NCI-H69 (cell line): ENCODE results near the gene CD244.
"Not testable (repeated sequence)": the region's sequence is repeated elsewhere in the genome, so short reads cannot be mapped to it uniquely, and the experiment has no call there.

Experiments used
- DNase-seq: peaks from one replicate; lab custom pipeline; 2025; lab: John Stamatoyannopoulos, UW

Gene CD244

DNA sequence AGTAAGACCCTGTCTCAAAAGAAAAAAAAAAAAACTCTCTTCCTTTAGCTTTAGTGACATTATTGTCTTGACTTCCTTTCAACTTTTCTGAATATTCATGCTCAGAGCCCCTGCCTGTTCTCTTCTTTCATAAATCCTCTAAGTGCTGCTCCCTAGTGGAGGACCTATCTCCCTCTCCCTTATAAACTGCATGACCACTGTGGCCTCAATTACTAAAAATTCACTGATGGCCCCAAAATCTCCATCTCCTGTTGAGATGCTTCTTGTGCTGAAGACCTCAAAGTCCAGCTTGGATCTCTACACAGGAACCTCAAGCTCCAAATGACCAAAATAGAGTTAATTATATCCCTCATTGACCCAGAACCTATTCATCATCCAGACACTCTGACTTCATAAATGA, 14.5 kb upstream of the CD244 start:
- DNase-seq: no peak

DNA sequence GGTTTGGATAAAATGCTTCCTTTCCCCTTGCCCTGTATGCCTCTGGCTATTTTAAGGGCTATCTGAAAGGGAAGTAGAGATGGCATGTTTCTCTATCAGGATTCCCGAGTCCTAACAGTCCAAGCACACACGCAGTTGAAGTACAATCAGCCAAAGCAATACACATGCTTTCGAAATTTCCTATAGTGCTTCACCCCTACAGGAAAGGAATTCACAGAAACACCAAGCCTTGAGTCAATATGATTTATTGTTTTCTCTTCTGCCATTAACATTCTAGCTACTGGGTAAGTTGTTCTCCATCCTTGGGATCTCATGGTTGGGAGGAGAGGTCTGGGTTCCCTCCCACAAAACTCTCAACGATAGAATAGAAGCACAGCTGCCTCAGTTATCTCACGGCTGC, 13.6 kb upstream of the CD244 start:
- no peak for DNase-seq

DNA sequence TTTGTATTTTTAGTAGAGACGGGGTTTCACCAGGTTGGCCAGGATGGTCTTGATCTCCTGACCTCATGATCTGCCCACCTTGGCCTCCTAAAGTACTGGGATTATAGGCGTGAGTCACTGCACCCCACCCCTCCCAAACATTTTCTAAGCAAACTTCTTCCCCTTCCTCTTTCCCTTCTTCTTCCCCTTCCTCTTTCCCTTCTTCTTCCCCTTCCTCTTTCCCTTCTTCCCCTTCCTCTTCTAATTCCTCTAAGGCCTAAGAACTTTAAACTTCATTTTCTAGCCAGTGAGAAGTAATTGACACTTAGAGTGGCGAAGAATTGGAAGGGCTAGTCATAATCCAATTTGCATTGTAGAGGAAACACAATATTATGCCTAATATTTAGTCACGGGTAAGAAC, 12.9 kb upstream of the CD244 start:
- DNase-seq: not testable (repeated sequence)

DNA sequence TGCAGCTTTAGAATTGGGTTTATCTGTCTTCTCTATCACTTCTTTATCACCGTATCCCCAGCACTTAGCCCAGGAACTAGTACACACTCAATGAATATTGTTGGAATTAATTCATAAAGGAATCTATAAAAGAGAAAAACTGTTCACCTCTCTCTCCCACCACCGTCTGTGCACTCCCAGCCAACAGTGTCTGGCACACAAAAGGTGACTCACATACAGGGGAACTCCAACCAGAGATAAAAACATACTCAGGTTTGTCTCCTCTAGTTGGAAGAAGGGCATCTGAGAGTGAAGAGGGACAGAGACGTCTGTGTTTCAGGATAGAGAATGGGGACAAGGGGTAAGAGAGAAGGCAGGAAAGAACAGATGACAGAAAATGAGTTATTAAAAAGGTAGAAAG, 12.2 kb upstream of the CD244 start:
- DNase-seq: no peak

DNA sequence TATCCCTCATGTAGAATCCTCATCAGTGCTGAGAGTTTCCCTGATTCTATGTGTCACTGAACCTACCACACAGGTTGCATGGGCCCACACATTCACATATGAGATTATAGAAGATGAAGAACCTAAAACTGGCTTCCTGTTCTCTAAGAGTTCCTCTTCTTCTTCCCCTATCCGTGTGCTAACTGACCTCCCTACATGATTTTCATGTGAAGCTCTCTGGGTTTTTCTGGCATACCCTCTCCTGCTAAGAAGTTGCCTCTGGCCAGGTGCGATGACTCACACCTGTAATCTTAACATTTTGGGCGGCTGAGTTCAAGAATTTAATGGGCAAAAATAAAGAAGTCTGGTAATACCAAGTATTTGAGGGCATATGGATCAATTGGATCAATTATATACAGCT, 5.5 kb upstream of the CD244 start:
- no peak for DNase-seq

DNA sequence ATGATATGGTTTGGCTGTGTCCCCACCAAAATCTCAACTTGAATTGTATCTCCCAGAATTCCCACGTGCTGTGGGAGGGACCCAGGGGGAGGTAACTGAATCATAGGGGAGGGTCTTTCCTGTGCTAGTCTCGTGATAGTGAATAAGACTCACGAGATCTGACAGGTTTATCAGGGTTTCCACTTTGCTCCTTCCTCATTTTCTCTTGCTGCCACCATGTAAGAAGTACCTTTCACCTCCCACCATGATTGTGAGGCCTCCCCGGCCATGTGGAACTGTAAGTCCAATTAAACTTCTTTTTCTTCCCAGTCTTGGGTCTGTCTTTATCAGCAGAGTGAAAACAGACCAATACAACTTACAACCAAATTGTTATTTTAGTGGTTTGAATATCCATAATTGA, 5.0 kb upstream of the CD244 start:
- not testable (repeated sequence) for DNase-seq

DNA sequence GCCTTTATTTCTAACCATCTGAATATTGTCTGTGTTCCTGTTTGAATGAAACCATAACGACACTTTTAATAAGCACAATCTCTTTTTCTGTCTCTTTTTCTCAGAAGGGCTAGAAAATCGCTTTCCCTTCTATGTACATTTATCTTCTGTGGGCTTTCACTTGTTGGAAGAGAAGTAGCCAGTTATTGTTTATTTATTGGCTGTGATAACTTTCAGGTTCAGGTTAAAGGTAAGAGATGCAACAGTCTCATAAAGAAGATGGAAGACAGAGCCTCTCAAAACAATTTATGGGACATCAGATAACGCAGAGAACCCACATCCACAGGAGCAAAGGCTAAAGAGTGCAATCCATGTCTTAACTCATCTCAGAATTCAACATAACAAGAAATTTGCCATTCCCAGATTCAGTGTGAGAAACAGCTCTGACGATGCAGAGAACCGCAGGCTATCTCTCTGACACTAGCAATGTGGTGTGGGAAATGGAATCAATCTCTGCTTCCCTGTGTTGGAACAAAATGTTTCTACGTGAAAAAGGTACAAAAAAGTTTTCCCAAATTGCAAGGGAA, 4.1 kb upstream of the CD244 start:
- DNase-seq: no peak

DNA sequence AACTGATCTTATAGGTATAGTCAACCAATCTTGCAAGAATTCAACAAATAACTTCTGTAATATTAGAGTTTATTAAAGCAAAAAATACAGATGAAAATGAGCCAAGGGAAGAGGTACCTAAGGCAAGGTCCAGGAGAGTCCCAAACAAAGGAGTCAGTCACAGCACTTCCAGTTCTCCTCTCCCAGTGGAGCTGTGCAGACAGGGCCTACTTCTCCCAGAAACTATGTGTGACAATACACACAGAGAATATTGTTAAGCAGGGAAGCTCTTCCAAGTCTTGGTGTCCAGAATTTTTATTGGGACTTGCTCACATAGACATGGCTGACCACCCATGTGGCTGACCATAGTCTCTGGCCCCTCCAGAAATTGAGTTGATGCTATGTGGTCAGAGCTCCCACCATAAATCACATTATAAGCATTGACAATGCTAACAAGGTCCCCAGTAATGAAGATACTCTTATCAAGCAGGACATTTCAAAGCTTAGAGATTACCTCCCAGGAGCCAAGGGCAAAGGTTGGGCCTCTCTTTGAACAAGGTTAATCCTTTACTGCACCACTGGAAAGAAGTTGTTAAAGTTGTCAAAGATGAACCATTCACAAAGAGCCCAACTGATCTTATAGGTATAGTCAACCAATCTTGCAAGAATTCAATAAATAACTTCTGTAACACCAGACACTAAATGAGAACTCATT, 3.5 kb upstream of the CD244 start:
- DNase-seq: no peak

DNA sequence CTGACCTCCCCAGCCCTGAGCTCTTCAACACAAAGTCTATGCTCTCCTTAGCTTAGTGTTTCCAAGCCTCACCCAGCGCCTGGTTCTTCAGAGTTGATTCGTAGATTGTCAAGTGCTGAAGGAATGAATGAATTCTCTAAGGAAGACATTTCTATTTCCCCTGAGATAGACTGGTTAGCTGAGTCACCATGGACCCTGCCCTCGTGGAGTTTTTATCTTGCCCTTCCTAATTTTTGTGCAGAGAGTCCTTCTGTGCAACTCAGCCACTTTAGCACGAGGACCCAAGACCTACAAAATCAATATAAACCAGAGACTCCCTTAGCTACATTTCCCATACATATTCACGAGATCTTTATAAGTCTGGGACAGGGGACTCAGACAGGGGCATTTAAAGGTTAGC, 2.6 kb upstream of the CD244 start:
- no peak for DNase-seq

DNA sequence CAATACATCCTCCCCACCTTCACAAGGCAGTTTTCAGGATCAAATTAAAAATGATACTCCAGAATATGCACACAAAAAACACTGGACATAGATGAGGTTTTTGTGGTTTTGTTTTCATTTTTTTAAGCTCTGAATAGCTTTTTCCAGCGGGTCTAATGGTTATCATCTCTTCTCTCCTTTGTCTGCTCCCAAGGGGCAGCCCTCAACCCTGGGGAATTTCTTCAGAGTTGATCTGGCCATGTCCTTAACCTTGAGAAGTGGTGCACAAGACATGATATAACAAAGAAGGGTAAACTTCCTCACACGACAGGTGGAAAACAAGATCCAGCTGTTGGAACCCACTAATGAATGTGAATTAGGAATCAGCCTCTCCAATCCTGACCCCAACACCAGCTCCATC, 1.5 kb upstream of the CD244 start:
- no peak for DNase-seq

DNA sequence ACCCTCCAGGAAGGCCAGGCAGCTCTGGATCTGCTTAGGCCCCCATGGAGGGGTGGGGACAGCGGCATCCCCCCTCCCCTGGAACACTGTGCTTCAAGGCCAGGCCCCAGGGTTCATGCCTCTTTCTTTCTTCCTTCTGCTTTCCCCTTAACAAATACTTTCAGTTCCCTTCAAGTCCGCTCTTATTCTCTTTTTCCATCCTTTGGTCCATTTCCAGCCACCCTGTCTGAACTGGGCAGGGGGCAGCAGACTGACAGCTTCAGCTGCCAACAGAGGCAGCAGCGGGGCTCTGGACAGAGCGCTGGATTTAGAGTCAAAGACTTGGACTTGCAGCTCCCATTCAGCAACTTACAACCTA, 1.1 kb upstream of the CD244 start:
- no peak for DNase-seq

DNA sequence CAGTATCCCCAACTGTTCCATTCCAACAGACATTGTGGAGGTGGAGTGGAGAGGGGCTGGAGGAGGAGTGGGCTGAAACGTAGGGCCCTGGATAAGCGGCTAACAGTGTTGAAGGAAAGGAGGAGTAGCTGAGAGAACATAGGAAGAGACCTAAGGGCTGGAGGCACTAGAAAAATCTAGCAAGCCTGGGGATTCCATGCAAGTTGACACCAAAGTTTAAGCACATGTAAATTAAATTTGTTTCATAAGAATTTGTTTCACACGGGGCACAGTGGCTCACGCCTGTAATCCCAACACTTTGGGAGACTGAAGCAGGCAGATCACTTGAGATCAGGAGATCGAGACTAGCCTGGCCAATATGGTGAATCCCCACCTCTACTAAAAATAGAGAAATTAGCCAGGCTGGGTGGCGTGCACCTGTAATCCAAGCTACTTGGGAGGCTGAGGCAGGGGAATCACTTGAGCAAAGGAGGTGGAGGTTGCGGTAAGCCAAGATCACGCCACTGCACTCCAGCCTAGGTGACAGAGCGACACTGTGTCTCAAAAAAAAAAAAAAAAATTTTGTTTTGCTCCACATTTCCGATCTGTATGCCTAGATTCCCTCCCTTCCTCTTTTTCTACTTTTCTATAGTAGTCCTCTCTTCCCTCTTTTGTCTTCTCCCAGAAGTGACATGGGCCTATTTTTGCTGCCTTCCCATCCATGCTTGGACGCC, 530 bp upstream of the CD244 start:
- DNase-seq: no peak

DNA sequence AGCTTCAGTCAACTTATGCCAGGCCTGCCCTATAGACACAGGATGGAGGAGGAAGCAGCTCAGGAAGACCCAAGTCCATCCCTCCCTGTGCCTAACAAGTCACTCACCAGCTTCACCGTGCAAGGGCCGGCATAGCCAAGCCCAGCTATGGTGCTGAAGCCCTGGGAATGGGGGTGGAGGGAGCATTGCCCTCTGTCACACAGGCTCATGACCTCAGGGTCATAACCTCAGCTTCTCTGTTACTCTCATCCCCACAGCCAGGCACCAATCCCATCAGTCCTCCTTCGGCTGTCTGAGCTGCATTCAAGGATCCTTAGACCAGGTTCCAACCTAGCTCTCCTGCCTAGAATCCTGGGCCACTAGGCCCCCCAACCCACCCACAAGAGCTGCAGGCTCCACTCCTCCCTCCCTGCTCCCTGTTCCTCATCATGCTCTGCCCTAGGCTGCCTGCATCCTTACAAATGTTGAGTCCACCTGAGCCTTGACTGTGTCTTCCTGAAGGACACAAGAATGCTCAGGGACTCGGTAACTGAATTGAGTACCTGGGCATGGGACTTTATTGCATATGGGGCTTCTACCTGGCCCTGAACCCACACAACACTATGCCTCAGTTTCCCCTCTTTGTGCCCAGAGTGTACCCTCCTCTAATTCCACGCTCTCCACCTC, 1.7 kb downstream of the CD244 start:
- no peak for DNase-seq

DNA sequence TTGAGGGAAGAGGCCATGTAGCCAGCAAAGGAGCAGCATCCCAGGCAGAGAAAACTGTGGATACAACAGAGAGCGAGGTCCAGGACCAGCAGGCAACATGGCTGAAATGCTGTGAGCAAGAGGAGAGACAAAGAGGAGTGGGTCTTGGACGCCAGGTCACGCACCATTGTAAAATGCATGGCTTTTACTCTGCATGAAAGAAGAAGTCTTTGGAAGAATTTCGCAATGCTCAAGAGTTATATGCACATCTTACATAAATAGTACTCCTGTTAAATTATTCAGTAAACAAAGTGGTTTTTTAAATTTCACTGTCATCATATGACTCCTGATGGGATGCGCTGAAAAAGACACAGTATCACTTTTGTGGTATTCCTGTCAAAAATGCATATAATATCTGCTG, 3.5 kb downstream of the CD244 start:
- no peak for DNase-seq

DNA sequence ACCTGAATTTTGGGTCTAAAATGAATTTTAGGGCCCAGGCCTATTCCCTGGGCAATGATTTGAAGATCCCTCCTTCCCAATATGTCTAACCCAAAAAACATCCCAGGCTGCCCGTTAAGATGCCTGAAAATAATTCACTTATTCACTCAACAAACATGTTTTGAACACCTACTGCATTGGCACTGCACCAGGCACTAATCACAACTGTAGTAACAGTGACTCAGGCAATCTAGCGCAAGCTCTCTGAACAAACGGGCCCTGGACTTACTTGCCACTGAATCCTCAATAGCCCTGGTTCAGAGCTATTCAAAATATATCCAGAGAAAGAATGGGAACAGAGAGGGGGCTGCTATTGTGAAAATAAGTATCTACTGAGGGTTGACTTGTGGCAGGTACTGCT, 4.2 kb downstream of the CD244 start:
- no peak for DNase-seq

DNA sequence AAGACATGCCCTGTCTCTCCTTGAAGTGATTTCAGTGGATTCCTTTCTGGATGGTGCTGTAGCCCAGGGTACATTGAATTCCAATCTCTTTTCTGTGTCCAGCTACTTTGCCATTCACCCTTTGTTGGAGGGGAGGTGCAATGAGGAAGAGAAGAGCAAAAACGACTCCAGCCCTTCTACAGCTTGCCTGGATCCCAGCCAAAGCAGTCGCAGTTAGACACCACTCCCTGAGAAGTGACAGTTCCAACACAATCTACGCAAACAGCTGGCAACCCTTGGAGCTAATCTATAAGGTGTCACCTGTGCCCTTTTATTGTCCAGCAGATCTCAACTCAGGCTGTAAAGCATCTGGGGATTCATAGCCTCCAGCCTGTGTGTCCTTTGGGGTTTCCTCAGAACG, 4.6 kb downstream of the CD244 start:
- DNase-seq: no peak

DNA sequence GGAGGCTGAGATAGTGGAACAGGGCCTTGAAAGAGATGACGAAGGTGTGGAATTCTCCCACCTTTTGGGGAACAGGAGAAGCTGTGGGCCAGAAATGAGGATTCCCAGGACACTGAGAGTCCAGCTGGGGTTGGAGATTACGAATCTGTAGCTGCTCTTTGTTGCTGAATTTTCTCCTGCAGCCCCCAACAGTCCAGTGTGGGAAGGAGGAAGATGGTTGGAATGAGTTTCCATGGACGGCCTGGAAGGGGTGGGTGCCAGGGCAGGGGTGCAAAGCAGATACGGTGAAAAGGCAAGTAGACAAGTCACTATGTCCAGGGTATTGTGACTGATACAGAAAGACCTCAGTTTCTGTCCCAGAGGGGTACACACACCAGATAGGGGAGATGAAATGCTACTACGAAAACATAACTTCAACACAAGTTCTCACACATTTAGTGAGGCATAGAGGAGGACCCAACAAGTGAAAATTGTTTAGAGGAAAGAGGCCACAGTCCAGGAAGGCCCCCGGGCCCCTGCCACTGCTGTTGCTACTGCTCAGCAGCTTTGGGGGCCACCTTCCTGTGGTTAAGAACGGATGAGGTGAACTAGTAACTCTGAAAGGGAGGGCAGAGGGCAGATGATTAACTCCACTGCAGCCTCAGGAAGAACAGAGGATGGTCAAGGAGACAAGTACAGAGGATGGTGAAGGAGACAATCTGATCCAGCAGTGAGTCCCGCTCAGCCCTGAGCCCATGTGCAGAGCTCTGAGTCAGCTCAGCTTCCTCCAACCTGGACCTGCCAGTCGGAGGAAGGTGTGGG, 7.3 kb downstream of the CD244 start:
- DNase-seq: no peak

DNA sequence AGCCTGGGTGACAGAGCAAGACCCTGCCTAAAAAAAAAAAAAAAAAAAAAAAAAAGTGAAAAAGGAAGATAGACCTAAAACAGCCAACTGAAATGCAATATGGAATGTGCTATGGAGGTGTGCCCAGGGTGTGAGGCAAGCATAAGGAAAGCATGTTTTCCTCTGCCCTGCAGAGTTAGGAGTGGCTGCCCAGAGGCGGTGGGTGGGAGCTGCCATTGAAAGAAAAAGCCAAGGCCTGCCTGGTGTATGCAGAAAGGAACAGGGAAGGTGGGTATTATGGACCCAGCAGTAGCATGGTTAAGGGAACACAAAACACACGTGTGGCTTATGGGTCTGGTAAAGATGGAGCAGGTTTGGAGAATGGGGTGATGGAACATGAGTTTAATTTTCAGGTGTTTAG, 8.9 kb downstream of the CD244 start:
- DNase-seq: no peak

DNA sequence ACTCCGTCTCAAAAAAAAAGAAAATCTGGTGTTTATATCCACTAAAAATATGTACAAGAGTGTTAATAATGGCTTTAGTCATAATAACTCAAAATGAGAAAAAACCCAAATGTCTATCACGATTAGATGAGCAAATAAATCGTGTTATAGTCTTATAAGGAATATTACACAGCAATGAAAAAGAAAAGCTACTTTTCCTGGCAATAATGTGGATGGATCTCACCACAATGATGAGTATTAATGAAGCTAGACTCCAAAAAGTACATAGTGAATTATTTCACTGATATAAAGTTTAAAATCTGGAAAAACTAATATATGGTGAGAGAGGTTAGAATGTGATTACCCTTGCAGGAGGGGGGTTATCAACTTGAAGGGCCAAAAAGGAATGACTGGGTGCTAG, 9.7 kb downstream of the CD244 start:
- DNase-seq: no peak

DNA sequence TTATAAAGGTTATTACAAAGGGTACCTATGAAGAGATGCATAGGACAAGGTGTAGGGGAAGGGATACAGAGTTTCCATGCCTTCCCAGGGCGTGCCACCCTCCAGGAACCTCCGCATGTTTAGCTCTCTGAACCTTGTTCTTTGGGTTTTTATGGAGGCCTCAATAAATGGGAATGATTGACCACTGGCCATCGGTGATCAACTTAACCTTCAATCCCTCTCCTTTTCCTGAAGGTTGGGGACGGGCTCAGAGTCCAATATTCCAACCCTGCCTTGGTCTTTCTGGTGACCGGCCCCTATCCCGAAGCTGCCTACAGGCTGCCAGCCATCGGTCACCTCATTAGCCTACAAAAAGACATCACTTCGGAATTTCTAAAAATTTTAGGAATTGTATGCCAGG, 11.7 kb downstream of the CD244 start:
- DNase-seq: no peak

DNA sequence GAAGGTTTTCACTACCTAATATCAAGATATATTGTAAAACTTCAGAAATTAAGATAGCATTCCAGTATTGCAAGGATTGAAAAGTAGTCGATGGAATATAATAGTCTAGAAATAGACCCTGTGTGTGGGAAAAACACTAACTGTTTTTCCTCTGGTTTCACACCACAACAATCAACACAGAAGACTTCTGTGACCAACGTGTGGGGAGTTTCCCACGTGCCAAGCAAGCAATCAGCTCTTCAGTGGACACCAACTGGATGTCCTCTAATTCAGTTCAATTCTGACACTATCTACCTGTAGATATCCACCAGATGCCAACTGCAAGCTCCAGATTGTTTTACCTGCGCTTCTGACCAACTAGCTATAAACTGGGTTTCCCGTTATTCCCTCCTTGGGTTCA, 12.1 kb downstream of the CD244 start:
- DNase-seq: no peak

DNA sequence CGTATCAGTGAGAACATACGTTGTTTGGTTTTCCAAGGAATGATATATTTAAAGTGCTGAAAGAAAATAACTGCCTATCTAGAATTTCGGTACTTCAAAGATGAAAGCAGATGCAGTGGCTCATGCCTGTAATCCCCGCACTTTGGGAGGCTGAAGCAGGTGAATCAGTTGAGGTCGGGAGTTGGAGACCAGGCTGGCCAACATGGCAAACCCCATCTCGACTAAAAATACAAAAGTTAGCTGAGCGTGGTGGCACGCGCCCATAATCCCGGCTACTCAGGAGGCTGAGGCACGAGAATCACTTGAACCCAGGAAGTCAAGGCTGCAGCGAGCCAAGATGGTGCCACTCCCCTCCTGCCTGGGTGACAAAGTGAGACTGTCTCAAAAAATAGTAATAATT, 16.4 kb downstream of the CD244 start:
- DNase-seq: no peak
